ENCODE measurements around the gene ASCL1. TPM values are rescaled to one million over a fixed set of nuclear protein-coding genes. Genes with fewer than 3 reads are reported as not detected.
A peak's percentile ranks its signal among the peaks of the same experiment; 100 is the strongest.

Gene ASCL1
- total RNA-seq, 2 experiments from 2014 or later, result not detected

GRCh38 chr12:102962986-102963385 lies 5.5 kb downstream of the ASCL1 start:
- TF ChIP-seq CTCF (IDR thresholded peaks at IDR 0.05), result no peak
- peaks cover 84% of the 10 kb centered on the region for H3K27me3 Mint-ChIP-seq
- H3K4me1 Mint-ChIP-seq (ENCODE audit: low read depth), result peaks cover 25% of the 10 kb centered on the region
- H3K36me3 Mint-ChIP-seq (ENCODE audit: low read depth), result no peaks in the 10 kb centered on the region
- no peak overlapping the region for H3K4me3 Mint-ChIP-seq
- intact Hi-C loops (cut with micrococcal nuclease), result no loop called here
- no peak for ATAC-seq
- H3K27ac Mint-ChIP-seq, result no peak overlapping the region
- CTCF ChIA-PET, result interaction anchor here (0.5 to 1.9 kb wide), 4 partner anchors 9 to 585 kb away, joined by 3 to 12 read pairs (median 3); no protein-coding TSS in a partner anchor
- POLR2A ChIA-PET, result no interaction called here
- DNase-seq, result no peak
- H3K9me3 Mint-ChIP-seq, result peaks cover 3% of the 10 kb centered on the region

- Mint-ChIP-seq H3K4me1 (ENCODE audit: low read depth) (peaks cover 25% of the 10 kb centered on the region), H3K9me3 (peaks cover 3% of the 10 kb centered on the region), H3K27ac (no peak overlapping the region), H3K36me3 (ENCODE audit: low read depth) (no peaks in the 10 kb centered on the region), H3K27me3 (peaks cover 85% of the 10 kb centered on the region), H3K4me3 (no peak overlapping the region)
- ATAC-seq, result no peak
- intact Hi-C loops (cut with micrococcal nuclease), result no loop called here
- DNase-seq, result no peak
- POLR2A ChIA-PET, result no interaction called here
- TF ChIP-seq CTCF (IDR thresholded peaks at IDR 0.05), result no peak
- CTCF ChIA-PET, result interaction anchor here (0.5 to 1.3 kb wide), 3 partner anchors 8 to 585 kb away, joined by 3 to 4 read pairs (median 3); no protein-coding TSS in a partner anchor
Observed at GRCh38 chr12:102963796-102964195, 6.3 kb downstream of the ASCL1 start.

- peak; percentile 52 for DNase-seq
- POLR2A ChIA-PET, result no interaction called here
- H3K9me3 Mint-ChIP-seq, result peaks cover 3% of the 10 kb centered on the region
Observed at GRCh38 chr12:102964872-102965271, 7.4 kb downstream of the ASCL1 start.

GRCh38 chr12:102965281-102966155 lies 8.0 kb downstream of the ASCL1 start:
- Mint-ChIP-seq H3K4me1 (ENCODE audit: low read depth) (peaks cover 25% of the 10 kb centered on the region), H3K36me3 (ENCODE audit: low read depth) (no peaks in the 10 kb centered on the region), H3K4me3 (peak overlapping the region; percentile 59), H3K27me3 (peaks cover 77% of the 10 kb centered on the region), H3K9me3 (peaks cover 3% of the 10 kb centered on the region), H3K27ac (no peak overlapping the region)
- ChIA-PET POLR2A (no interaction called here), CTCF (interaction anchor here (2.8 kb wide), 1 partner anchor 17 kb away, joined by 11 read pairs; no protein-coding TSS in a partner anchor)
- TF ChIP-seq CTCF (IDR thresholded peaks at IDR 0.05), result no peak
- ATAC-seq, result no peak
- intact Hi-C loops (cut with micrococcal nuclease), result no loop called here
- no peak for DNase-seq

More at GRCh38 chr12:102964872-102965271, 7.4 kb downstream of the ASCL1 start:
- CTCF ChIA-PET, result interaction anchor here (1.3 to 2.8 kb wide), 2 partner anchors 17 to 584 kb away, joined by 4 to 11 read pairs; no protein-coding TSS in a partner anchor
- ATAC-seq, result peak; percentile 60
- Mint-ChIP-seq H3K4me1 (ENCODE audit: low read depth) (peaks cover 25% of the 10 kb centered on the region), H3K36me3 (ENCODE audit: low read depth) (no peaks in the 10 kb centered on the region), H3K27me3 (peaks cover 79% of the 10 kb centered on the region), H3K27ac (no peak overlapping the region), H3K4me3 (peak overlapping the region; percentile 59)
- intact Hi-C loops (cut with micrococcal nuclease), result no loop called here
- TF ChIP-seq CTCF (IDR thresholded peaks at IDR 0.05), result no peak
